Measurements from ENCODE around the gene RIMS4. TPM values are rescaled to one million over a fixed set of nuclear protein-coding genes. Genes with fewer than 3 reads are reported as not detected.

Gene RIMS4
- total and polyA plus RNA-seq, 2 of the 8 experiments (the other 6 are each of a cell fraction or from before 2014, with no cell fraction given) = 13.3 to 44.2 TPM

DNA sequence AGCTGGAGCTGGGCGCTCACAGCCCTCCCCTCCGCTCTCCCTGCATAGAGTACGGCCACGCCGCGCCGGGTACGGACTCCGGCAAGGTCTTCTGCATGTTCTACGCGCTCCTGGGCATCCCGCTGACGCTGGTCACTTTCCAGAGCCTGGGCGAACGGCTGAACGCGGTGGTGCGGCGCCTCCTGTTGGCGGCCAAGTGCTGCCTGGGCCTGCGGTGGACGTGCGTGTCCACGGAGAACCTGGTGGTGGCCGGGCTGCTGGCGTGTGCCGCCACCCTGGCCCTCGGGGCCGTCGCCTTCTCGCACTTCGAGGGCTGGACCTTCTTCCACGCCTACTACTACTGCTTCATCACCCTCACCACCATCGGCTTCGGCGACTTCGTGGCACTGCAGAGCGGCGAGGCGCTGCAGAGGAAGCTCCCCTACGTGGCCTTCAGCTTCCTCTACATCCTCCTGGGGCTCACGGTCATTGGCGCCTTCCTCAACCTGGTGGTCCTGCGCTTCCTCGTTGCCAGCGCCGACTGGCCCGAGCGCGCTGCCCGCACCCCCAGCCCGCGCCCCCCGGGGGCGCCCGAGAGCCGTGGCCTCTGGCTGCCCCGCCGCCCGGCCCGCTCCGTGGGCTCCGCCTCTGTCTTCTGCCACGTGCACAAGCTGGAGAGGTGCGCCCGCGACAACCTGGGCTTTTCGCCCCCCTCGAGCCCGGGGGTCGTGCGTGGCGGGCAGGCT, 60.1 kb downstream of the RIMS4 start:
- no peak overlapping the region for H2AK5ac ChIP-seq (ENCODE audit: low read depth, low read length)
- no peak overlapping the region for H3K23ac ChIP-seq (ENCODE audit: insufficient read length)
- H3K4me2 ChIP-seq (ENCODE audit: insufficient read depth in 1 of 2, low read depth in 2 of 2, low read length in 2 of 2) = no peak overlapping the region
- H4K8ac ChIP-seq (ENCODE audit: extremely low read depth, insufficient read depth, low read length) = 0 out of 2 replicates have a peak overlapping the region, but pooled peaks have one; percentile 9
- H4K91ac ChIP-seq (replicated peaks; ENCODE audit: insufficient read length, low read length) = no peak overlapping the region
- no peak overlapping the region for H3K9ac ChIP-seq (replicated peaks in 1 of 4; ENCODE audit: extremely low read depth in 1 of 4, low read depth in 3 of 4, low read length in 3 of 4)
- H4K5ac ChIP-seq (ENCODE audit: insufficient read length, low read depth, low read length) = no peak overlapping the region
- no peaks in the 10 kb centered on the region for H3K9me3 ChIP-seq (ENCODE audit: insufficient read depth in 2 of 2, low read depth in 1 of 2, low read length in 1 of 2)
- 88% methylated on average over 51 of the region's 73 CpGs; no CpG with 5 or more reads in 1 of the 2 experiments for WGBS, 2 experiments (ENCODE audit: extremely low coverage in 1 of 2, insufficient coverage in 1 of 2, insufficient read length in 1 of 2, insufficient replicate concordance in 2 of 2, low coverage in 1 of 2, low lambda C conversion rate in 2 of 2, missing lambda C conversion rate in 1 of 2)
- no peaks in the 10 kb centered on the region for H3K79me2 ChIP-seq (ENCODE audit: control insufficient read depth in 1 of 2, insufficient read depth in 2 of 2, low read length in 2 of 2)
- no peak overlapping the region for H2BK120ac ChIP-seq (replicated peaks; ENCODE audit: low read depth, low read length)
- DNase-seq (ENCODE audit: low read depth in 1 of 2, low spot score in 2 of 2) (peak in 1 of 2 experiments; percentile 71), FAIRE-seq (no peak)
- H3K18ac ChIP-seq (ENCODE audit: extremely low read depth, low read length) = no peak overlapping the region; the same call in 1 of the 2 replicates
- H2AFZ ChIP-seq (ENCODE audit: low read length) = no peak overlapping the region
- peaks cover 0 to 17% (median 3%) of the 10 kb centered on the region in 4 experiments; a peak in 5 of 7 replicates for H3K4me1 ChIP-seq (replicated peaks in 1 of 4; ENCODE audit: control insufficient read depth in 3 of 4, insufficient read depth in 4 of 4, low read length in 3 of 4)
- H4K20me1 ChIP-seq (replicated peaks in 1 of 2; ENCODE audit: control insufficient read depth in 1 of 2, insufficient read depth in 2 of 2, low read length in 2 of 2) = no peaks in the 10 kb centered on the region
- H2BK12ac ChIP-seq (ENCODE audit: low read depth, low read length) = no peak overlapping the region
- CTCF ChIA-PET (ENCODE audit: partially characterized antibody) = interaction anchor here (0.6 to 15.1 kb wide), 23 partner anchors 8 to 134 kb away, joined by 3 to 256 read pairs (median 5); partner anchors contain the start of gene YWHAB
- H3K27me3 ChIP-seq (replicated peaks in 1 of 4; ENCODE audit: control insufficient read depth in 3 of 4, extremely low read depth in 1 of 4, insufficient read depth in 3 of 4, low read length in 3 of 4) = peaks cover 2 to 17% (median 14%) of the 10 kb centered on the region in 4 experiments
- H3K79me1 ChIP-seq (ENCODE audit: low read depth, low read length) = no peaks in the 10 kb centered on the region
- H3K27ac ChIP-seq (ENCODE audit: low read depth, low read length) = no peak overlapping the region
- no peak overlapping the region for H3K14ac ChIP-seq (ENCODE audit: insufficient read length)
- no peaks in the 10 kb centered on the region for H3K36me3 ChIP-seq (ENCODE audit: control insufficient read depth in 2 of 4, insufficient read depth in 4 of 4, low read length in 3 of 4)
- H2BK15ac ChIP-seq (ENCODE audit: low read length) = 0 out of 2 replicates have a peak overlapping the region, but pooled peaks have one; percentile 46
- POLR2A ChIA-PET (ENCODE audit: partially characterized antibody) = no interaction called here
- no peak overlapping the region for H3K4me3 ChIP-seq (ENCODE audit: extremely low read depth in 1 of 4, insufficient read depth in 2 of 4, low read depth in 3 of 4, low read length in 4 of 4)
- no peak overlapping the region for H3K4ac ChIP-seq (replicated peaks; ENCODE audit: insufficient read length, low read depth, low read length)
- no peak overlapping the region for H2BK20ac ChIP-seq (ENCODE audit: low read length)
- peaks cover 11% of the 10 kb centered on the region; the same call in 1 of the 2 replicates for H3K23me2 ChIP-seq (ENCODE audit: low read depth, low read length)
- H3K56ac ChIP-seq (replicated peaks; ENCODE audit: insufficient read length, low read depth, low read length) = no peak overlapping the region
- H2BK5ac ChIP-seq (ENCODE audit: low read depth, low read length) = no peak overlapping the region
- TF ChIP-seq KDM4A (IDR thresholded peaks at IDR 0.05; ENCODE audit: low read depth, low read length, severe bottlenecking) (no peak), GTF2F1 (IDR thresholded peaks at IDR 0.05; ENCODE audit: borderline replicate concordance, low read depth, low read length) (no peak), HDAC6 (IDR thresholded peaks at IDR 0.05; ENCODE audit: low read depth, low read length) (no peak), BCL11A (IDR thresholded peaks at IDR 0.05; ENCODE audit: low read depth in 2 of 2, low read length in 2 of 2) (no peak), TAF7 (optimal IDR thresholded peaks at IDR 0.05; ENCODE audit: borderline replicate concordance, low read depth, low read length) (no peak), CHD2 (IDR thresholded peaks at IDR 0.05; ENCODE audit: low read length) (no peak), CHD1 (IDR thresholded peaks at IDR 0.05; ENCODE audit: low read depth, low read length) (no peak), SIX5 (IDR thresholded peaks at IDR 0.05; ENCODE audit: low read depth, low read length) (no peak)
- TF ChIP-seq, protein P1, sequence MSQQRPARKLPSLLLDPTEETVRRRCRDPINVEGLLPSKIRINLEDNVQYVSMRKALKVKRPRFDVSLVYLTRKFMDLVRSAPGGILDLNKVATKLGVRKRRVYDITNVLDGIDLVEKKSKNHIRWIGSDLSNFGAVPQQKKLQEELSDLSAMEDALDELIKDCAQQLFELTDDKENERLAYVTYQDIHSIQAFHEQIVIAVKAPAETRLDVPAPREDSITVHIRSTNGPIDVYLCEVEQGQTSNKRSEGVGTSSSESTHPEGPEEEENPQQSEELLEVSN (IDR thresholded peaks at IDR 0.05) = 0 out of 2 replicates have a peak, but pooled peaks have one; percentile 10
- TF ChIP-seq, protein P2, sequence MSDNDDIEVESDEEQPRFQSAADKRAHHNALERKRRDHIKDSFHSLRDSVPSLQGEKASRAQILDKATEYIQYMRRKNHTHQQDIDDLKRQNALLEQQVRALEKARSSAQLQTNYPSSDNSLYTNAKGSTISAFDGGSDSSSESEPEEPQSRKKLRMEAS (IDR thresholded peaks at IDR 0.05) = peak; percentile 29; the same call in 1 of the 2 replicates

Measured in H1 (cell line).